K562 (cell line): ENCODE results near the gene NAALAD2. TPM values are rescaled to one million over a fixed set of nuclear protein-coding genes. Genes with fewer than 3 reads are reported as not detected.
A peak's percentile ranks its signal among the peaks of the same experiment; 100 is the strongest.

Experiments used
- ATAC-seq: fragments of 200-7000 bp; cut with Tn5 transposase; 3 replicates; pipeline ENCODE4 v1.9.1; 2020; ENCODE audit warnings: moderate library complexity
- BruUV-seq: library from RNA; stranded (reverse); fragments of 400-500 nt; replicated peaks from 2 replicates; lab custom pipeline; 2021; lab: Mats Ljungman, UMichigan
- CTCF ChIA-PET: fragments of 300-600 bp; formaldehyde crosslinking; extraction: SDS; loops from one replicate; lab custom pipeline; 2021; ENCODE audit warnings: low intra/inter-chr PET ratio; lab: Yijun Ruan, JAX
- POLR2A ChIA-PET: fragments of 300-600, 350-650 bp; sonication (Branson Sonifier 250); formaldehyde crosslinking; extraction: SDS; loops from one replicate; lab custom pipeline; 2021; ENCODE audit warnings: antibody characterized with exemption, inconsistent platforms; lab: Yijun Ruan, JAX
- DNase-seq, 4 experiments: peaks; one replicate each; pipeline versions ENCODE4 v3.0.0 to v3.0.0-alpha.2; 2011 to 2018; ENCODE audit warnings: low spot score in 3 of 4, mixed read lengths in 3 of 4; ENCODE audit errors: extremely low read depth in 1 of 4
- FAIRE-seq: peaks from 2 replicates; lab custom pipeline; 2011; peaks lifted over from hg19 to GRCh38; lab: Jason Lieb, UNC
- H2AFZ ChIP-seq: 2 replicates; pipeline ENCODE4 v1.6.0; 2011; ENCODE audit warnings: low read depth, low read length, control low read depth, inconsistent platforms
- H3K27ac ChIP-seq: fragments of 200-600 bp; 3 replicates; pipeline ENCODE4 v1.8.0; 2011; ENCODE audit warnings: low read depth, mild to moderate bottlenecking, control low read depth, inconsistent platforms, low read length, moderate library complexity, mixed read lengths; ENCODE audit errors: extremely low read depth
- H3K27me3 ChIP-seq, 2 experiments: fragments of 300-600 bp in 1 of 2; 2 replicates in 1 of 2; 3 replicates in 1 of 2; pipeline versions ENCODE4 v1.6.0 to v1.8.0; 2011; ENCODE audit warnings: inconsistent platforms in 2 of 2, low read length in 2 of 2, mild to moderate bottlenecking in 1 of 2, mixed read lengths in 1 of 2, moderate library complexity in 1 of 2; ENCODE audit not compliant: control insufficient read depth in 2 of 2, insufficient read depth in 2 of 2
- H3K36me3 ChIP-seq: fragments of 300-600 bp; 3 replicates; pipeline ENCODE4 v1.8.0; 2011; ENCODE audit warnings: mild to moderate bottlenecking, low read length, inconsistent platforms; ENCODE audit not compliant: control insufficient read depth, insufficient read depth
- H3K4me1 ChIP-seq, 2 experiments: fragments of 200-600 bp in 1 of 2; replicated peaks in 1 of 2; 2 replicates in 1 of 2; 3 replicates in 1 of 2; pipeline versions ENCODE4 v1.5.1 to v1.8.0; 2011; ENCODE audit warnings: inconsistent platforms in 2 of 2, low read length in 2 of 2, mild to moderate bottlenecking in 1 of 2, mixed read lengths in 1 of 2, moderate library complexity in 1 of 2; ENCODE audit not compliant: control insufficient read depth in 2 of 2, insufficient read depth in 2 of 2
- H3K4me2 ChIP-seq: 2 replicates; pipeline ENCODE4 v1.6.1; 2011; ENCODE audit warnings: low read length, control low read depth, inconsistent platforms, mixed read lengths; ENCODE audit not compliant: insufficient read depth
- H3K4me3 ChIP-seq: fragments of 200-600 bp; sonication (generic), shearing (Covaris generic); 2 replicates; pipeline ENCODE4 v1.5.1; 2016; ENCODE audit warnings: control low read depth, inconsistent platforms
- H3K79me2 ChIP-seq: fragments of 200-600 bp; 3 replicates; pipeline ENCODE4 v1.8.0; 2011; ENCODE audit warnings: low read length, inconsistent platforms; ENCODE audit not compliant: control insufficient read depth, insufficient read depth
- H3K9ac ChIP-seq, 2 experiments: 2 replicates each; pipeline versions ENCODE4 v1.6.0 to v1.6.1; 2011; ENCODE audit warnings: low read depth in 2 of 2, low read length in 2 of 2, control low read depth in 1 of 2, inconsistent platforms in 1 of 2, mild to moderate bottlenecking in 1 of 2, mixed read lengths in 1 of 2; ENCODE audit not compliant: insufficient read depth in 1 of 2
- H3K9me1 ChIP-seq: one replicate; pipeline ENCODE4 v1.6.0; 2011; ENCODE audit warnings: inconsistent platforms, mild to moderate bottlenecking, low read length, moderate library complexity; ENCODE audit not compliant: control insufficient read depth, insufficient read depth
- H3K9me3 ChIP-seq: replicated peaks from 2 replicates; pipeline ENCODE4 v1.5.1; 2011; ENCODE audit warnings: low read depth, low read length, inconsistent platforms; ENCODE audit not compliant: control insufficient read depth, insufficient read depth
- H4K20me1 ChIP-seq: replicated peaks from 2 replicates; pipeline ENCODE4 v1.6.1; 2011; ENCODE audit warnings: low read length, inconsistent platforms, mixed read lengths; ENCODE audit not compliant: control insufficient read depth, insufficient read depth
- BCL6 ChIP-seq: fragments of 250-450 bp; sonication (Bioruptor Pico); IDR thresholded peaks from 2 replicates; pipeline ENCODE4 v1.4.0; 2020
- E4F1 ChIP-seq: fragments of 250-450 bp; sonication (Bioruptor Pico); IDR thresholded peaks from 2 replicates; pipeline ENCODE4 v1.5.0; 2021; ENCODE audit warnings: mild to moderate bottlenecking, borderline replicate concordance
- EWSR1 ChIP-seq: fragments of 450-650 bp; IDR thresholded peaks from 2 replicates; pipeline ENCODE4 v1.6.1; 2018; ENCODE audit warnings: borderline replicate concordance, mild to moderate bottlenecking, low read depth, moderate library complexity; ENCODE audit not compliant: partially characterized antibody
- FOXJ2 ChIP-seq: fragments of 200-800 bp; sonication (Bioruptor generic); IDR thresholded peaks from 2 replicates; pipeline ENCODE4 v1.6.1; 2016; ENCODE audit warnings: missing genetic modification characterization, missing compliant biosample characterization
- HDAC2 ChIP-seq: fragments of 450-650 bp; IDR thresholded peaks from 2 replicates; pipeline ENCODE4 v1.6.1; 2016; ENCODE audit warnings: mild to moderate bottlenecking
- KAT8 ChIP-seq: fragments of 450-650 bp; IDR thresholded peaks from 2 replicates; pipeline ENCODE4 v1.6.1; 2016; ENCODE audit warnings: low read depth, mild to moderate bottlenecking
- MAFK ChIP-seq: IDR thresholded peaks from 2 replicates; pipeline ENCODE4 v1.6.1; 2011; ENCODE audit warnings: low read length, improper control_type of control experiment
- NR4A1 ChIP-seq, 2 experiments: fragments of 250-450 bp in 1 of 2; fragments of 450-650 bp in 1 of 2; sonication (Bioruptor Pico) in 1 of 2; IDR thresholded peaks; 2 replicates each; pipeline versions ENCODE4 v1.4.0 to v1.6.1; 2016 to 2020; ENCODE audit warnings: mild to moderate bottlenecking in 2 of 2, missing compliant biosample characterization in 1 of 2, missing genetic modification characterization in 1 of 2, moderate library complexity in 1 of 2
- PHF8 ChIP-seq: fragments of 200-600 bp; sonication (generic); IDR thresholded peaks from 2 replicates; pipeline ENCODE4 v1.6.1; 2012; ENCODE audit warnings: mixed run types, mild to moderate bottlenecking, inconsistent platforms, low read length, moderate library complexity, borderline replicate concordance
- TAF15 ChIP-seq: fragments of 200-400 bp; formaldehyde crosslinking; IDR thresholded peaks from 2 replicates; pipeline ENCODE4 v1.6.1; 2017; ENCODE audit warnings: mild to moderate bottlenecking, low read depth, low read length, moderate library complexity
- ZNF134 ChIP-seq: fragments of 250-450 bp; sonication (Bioruptor Pico); conservative IDR thresholded peaks from 2 replicates; pipeline ENCODE4 v1.4.0; 2020
- ZNF140 ChIP-seq: fragments of 250-450 bp; sonication (Bioruptor Pico); IDR thresholded peaks from 2 replicates; pipeline ENCODE4 v1.8.0; 2021; ENCODE audit warnings: moderate library complexity, mild to moderate bottlenecking, inconsistent platforms
- ZNF212 ChIP-seq: fragments of 450-650 bp; formaldehyde crosslinking; IDR thresholded peaks from 2 replicates; pipeline ENCODE4 v1.4.0; 2020; ENCODE audit warnings: mild to moderate bottlenecking
- ZNF217 ChIP-seq: sonication (generic); formaldehyde crosslinking; IDR thresholded peaks from 2 replicates; pipeline ENCODE4 v1.8.0; 2022; ENCODE audit warnings: mild to moderate bottlenecking, missing genetic modification reagents
- ZNF445 ChIP-seq: fragments of 250-450 bp; sonication (Bioruptor Pico); IDR thresholded peaks from 2 replicates; pipeline ENCODE4 v1.4.0; 2020; ENCODE audit warnings: low read depth, mild to moderate bottlenecking, moderate library complexity
- ZNF699 ChIP-seq: fragments of 250-450 bp; sonication (Bioruptor Pico); IDR thresholded peaks from 2 replicates; pipeline ENCODE4 v1.8.0; 2021; ENCODE audit warnings: mild to moderate bottlenecking, moderate library complexity; ENCODE audit not compliant: insufficient replicate concordance
- WGBS: fragments of 100-300 bp; shearing (Covaris generic); methylation state at CpG from one replicate; pipeline ENCODE4 v1.1.6; 2016; ENCODE audit warnings: low coverage, mixed read lengths; ENCODE audit not compliant: insufficient coverage; ENCODE audit errors: missing lambda C conversion rate; 5-methylcytosine and 5-hydroxymethylcytosine counted together
- in situ Hi-C: fragments of 300-500 bp; cut with MboI; formaldehyde crosslinking; loops from 4 replicates; pipeline ENCODE4 v1.15.0; 2018; ENCODE audit warnings: inconsistent platforms, mixed read lengths
- intact Hi-C: fragments of 100-400 bp; cut with micrococcal nuclease; formaldehyde crosslinking; loops from 2 replicates; pipeline ENCODE4 v1.14.2; 2022
- polyA plus RNA-seq, 8 experiments: library from polyadenylated mRNA; depleted of rRNA in 4 of 8; stranded (reverse) in 5 of 8; unstranded in 3 of 8; fragments of >200 nt; fragmentation: Nextera tagmentation in 2 of 8; fragmentation: Illumina TruSeq in 1 of 8; extraction: Ambion mirVana in 2 of 8; extraction: Trizol in 1 of 8; gene quantifications; 2 replicates each; pipeline versions ENCODE4 v1.2.1 to v1.2.3, GENCODE V29; 2011 to 2014; ENCODE audit warnings: inconsistent platforms in 1 of 8, missing spikeins in 1 of 8
- total RNA-seq, 7 experiments: library from RNA; depleted of rRNA in 6 of 7; stranded (reverse); fragments of >200 nt in 6 of 7; fragmentation: Illumina TruSeq in 2 of 7; extraction: Trizol in 2 of 7; gene quantifications; 2 replicates each; pipeline versions ENCODE4 v1.2.1 to v1.2.3, GENCODE V29; 2011 to 2021; ENCODE audit warnings: low replicate concordance in 1 of 7

NAALAD2 gene
- total and polyA plus RNA-seq, 9 of the 15 experiments (the other 6 are each of a cell fraction or from before 2014, with no cell fraction given), result 0.05 to 0.24 (median 0.12) TPM

GRCh38 chr11:90234977-90235376, 100.5 kb downstream of the NAALAD2 start:
- CTCF ChIA-PET, result no interaction called here
- Histone ChIP-seq H4K20me1 (no peaks in the 10 kb centered on the region), H3K4me3 (no peak overlapping the region), H3K27me3 (no peaks in the 10 kb centered on the region), H3K4me2 (no peak overlapping the region), H3K9ac (no peak overlapping the region), H3K27ac (no peak overlapping the region), H2AFZ (peak overlapping the region; percentile 37), H3K4me1 (peaks cover 4 to 10% of the 10 kb centered on the region in 2 experiments; a peak in 3 of 5 replicates), H3K36me3 (no peaks in the 10 kb centered on the region), H3K79me2 (no peaks in the 10 kb centered on the region), H3K9me3 (no peaks in the 10 kb centered on the region), H3K9me1 (no peaks in the 10 kb centered on the region)
- no peak for FAIRE-seq
- POLR2A ChIA-PET, result no interaction called here
- peak; percentile 45 for ATAC-seq
- intact Hi-C loops, result no loop called here
- 39% methylated on average over 2 of the region's 2 CpGs for WGBS
- BruUV-seq, result no TSS peak
- in situ Hi-C loops, result no loop called here
- no peak for DNase-seq
- TF ChIP-seq E4F1 (CRISPR knock-in tag) (no peak), ZNF134 (no peak), BCL6 (CRISPR knock-in tag) (no peak), ZNF445 (CRISPR knock-in tag) (no peak), ZNF699 (CRISPR knock-in tag) (no peak), HDAC2 (no peak), ZNF212 (CRISPR knock-in tag) (no peak), EWSR1 (no peak), KAT8 (no peak), ZNF140 (no peak), NR4A1 (CRISPR knock-in tag; IDR thresholded peaks at IDR 0.05) (no peak), NR4A1 (tag; IDR thresholded peaks at IDR 0.05) (no peak), TAF15 (no peak), ZNF217 (CRISPR knock-in tag) (no peak), FOXJ2 (tag) (no peak), PHF8 (no peak), MAFK (no peak)
